Fibroblast of lung (primary cell): ENCODE data around the gene POLR1A. TPM values are rescaled to one million over a fixed set of nuclear protein-coding genes. Genes with fewer than 3 reads are reported as not detected.

Source experiments
- DNase-seq, 2 donors: peaks; one replicate each; pipeline versions ENCODE4 v3.0.0 to v3.0.0-alpha.2; 2010; ENCODE audit warnings: low read depth in 2 of 2
- H2AFZ ChIP-seq: 2 replicates; pipeline ENCODE4 v1.5.1; 2012; ENCODE audit warnings: low read length, control low read depth, inconsistent platforms
- H3K27ac ChIP-seq: 2 replicates; pipeline ENCODE4 v1.5.1; 2011; ENCODE audit warnings: low read length, control low read depth; ENCODE audit not compliant: insufficient read depth
- H3K27me3 ChIP-seq: 2 replicates; pipeline ENCODE4 v1.5.1; 2011; ENCODE audit warnings: mild to moderate bottlenecking, low read length; ENCODE audit not compliant: control insufficient read depth, insufficient read depth
- H3K36me3 ChIP-seq: 2 replicates; pipeline ENCODE4 v1.5.1; 2011; ENCODE audit warnings: low read length; ENCODE audit not compliant: control insufficient read depth, insufficient read depth
- H3K4me1 ChIP-seq: 2 replicates; pipeline ENCODE4 v1.5.1; 2011; ENCODE audit warnings: low read length; ENCODE audit not compliant: control insufficient read depth, insufficient read depth; ENCODE audit errors: extremely low read depth
- H3K4me2 ChIP-seq: 2 replicates; pipeline ENCODE4 v1.5.1; 2011; ENCODE audit warnings: low read length, control low read depth; ENCODE audit not compliant: insufficient read depth; ENCODE audit errors: extremely low read depth
- H3K4me3 ChIP-seq, 4 experiments: fragments of 200-600 bp in 1 of 4; sonication (generic) in 1 of 4; replicated peaks in 1 of 4; 2 replicates each; pipeline ENCODE4 v1.5.1; 2011 to 2016; ENCODE audit warnings: low read length in 4 of 4, low read depth in 3 of 4, mild to moderate bottlenecking in 3 of 4, control low read depth in 2 of 4, inconsistent platforms in 1 of 4, mixed read lengths in 1 of 4; ENCODE audit not compliant: insufficient read depth in 1 of 4; ENCODE audit errors: control extremely low read depth in 1 of 4
- H3K79me2 ChIP-seq: 2 replicates; pipeline ENCODE4 v1.5.1; 2012; ENCODE audit warnings: mild to moderate bottlenecking, low read length, inconsistent platforms; ENCODE audit not compliant: control insufficient read depth, insufficient read depth
- H3K9ac ChIP-seq: 2 replicates; pipeline ENCODE4 v1.5.1; 2011; ENCODE audit warnings: mild to moderate bottlenecking, low read length, control low read depth; ENCODE audit not compliant: insufficient read depth
- H3K9me3 ChIP-seq: 2 replicates; pipeline ENCODE4 v1.5.1; 2012; ENCODE audit warnings: low read depth, low read length; ENCODE audit not compliant: control insufficient read depth, insufficient read depth
- H4K20me1 ChIP-seq: 2 replicates; pipeline ENCODE4 v1.5.1; 2011; ENCODE audit warnings: low read length; ENCODE audit not compliant: control insufficient read depth, insufficient read depth; ENCODE audit errors: extremely low read depth
- EZH2 ChIP-seq: IDR thresholded peaks from 2 replicates; pipeline ENCODE4 v1.5.1; 2012; ENCODE audit warnings: low read length, control low read depth, mild to moderate bottlenecking; ENCODE audit errors: missing control alignments
- polyA plus RNA-seq, 2 donors: library from polyadenylated mRNA; depleted of rRNA in 1 of 2; stranded (reverse) in 1 of 2; unstranded in 1 of 2; fragments of >200 nt; gene quantifications; 2 replicates each; pipeline ENCODE4 v1.2.1, GENCODE V29; 2011 to 2012; ENCODE audit warnings: missing spikeins in 1 of 2
- total RNA-seq: library from RNA; depleted of rRNA; stranded (reverse); fragments of >200 nt; gene quantifications from 2 replicates; pipeline ENCODE4 v1.2.1, GENCODE V29; 2014
- TF ChIP-seq, protein P1 (sequence below), 2 donors: IDR thresholded peaks in 1 of 2; conservative IDR thresholded peaks in 1 of 2; 1 replicate in 1 of 2; 2 replicates in 1 of 2; pipeline ENCODE4 v1.5.1; 2011 to 2012; ENCODE audit warnings: low read length in 2 of 2, control low read depth in 1 of 2, inconsistent platforms in 1 of 2, low read depth in 1 of 2, mild to moderate bottlenecking in 1 of 2

The POLR1A gene
- total and polyA plus RNA-seq, 2 donors (not counting 1 experiment from before 2014, with no cell fraction given), result 9.4 to 9.9 TPM

DNA sequence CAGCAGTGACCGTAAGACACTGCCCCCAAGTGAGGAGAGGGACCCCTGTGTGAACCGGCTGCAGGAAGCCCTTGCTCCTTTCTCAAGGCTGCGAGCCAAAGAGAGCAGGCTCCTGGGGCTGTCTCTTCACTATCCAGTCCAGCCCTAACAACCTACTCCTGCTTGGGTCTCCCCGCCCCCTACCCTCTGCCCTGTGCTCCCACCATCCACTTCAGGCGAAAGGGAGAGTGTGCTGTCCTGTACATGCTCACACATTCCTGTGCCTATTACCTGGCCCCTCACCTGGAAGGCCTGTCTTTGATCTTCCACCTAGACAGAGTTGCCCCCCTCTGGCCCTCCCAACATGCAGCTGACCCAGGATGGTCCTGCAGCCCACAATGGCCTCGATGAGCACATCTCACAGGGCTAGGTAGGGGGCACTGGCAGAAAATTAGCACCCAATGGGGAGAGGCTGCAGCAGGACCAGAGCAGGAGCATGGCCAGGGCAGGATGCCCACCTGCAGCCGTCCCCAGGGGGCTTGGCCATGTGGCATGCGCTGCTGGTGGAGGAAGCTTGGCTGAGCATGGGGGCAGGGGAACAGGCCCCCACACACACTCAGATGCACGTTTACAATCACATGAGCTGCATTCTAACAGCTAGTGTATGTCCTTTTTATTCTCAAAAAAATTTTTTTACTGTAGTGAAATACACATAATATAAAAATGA lies 93.5 kb downstream of the POLR1A start:
- Histone ChIP-seq H3K27ac (no peak overlapping the region), H3K9ac (no peak overlapping the region), H3K27me3 (no peaks in the 10 kb centered on the region), H3K4me3 (no peak overlapping the region), H3K4me1 (no peaks in the 10 kb centered on the region), H2AFZ (no peak overlapping the region), H3K4me2 (no peak overlapping the region), H3K36me3 (no peaks in the 10 kb centered on the region), H3K9me3 (no peaks in the 10 kb centered on the region), H3K79me2 (no peaks in the 10 kb centered on the region), H4K20me1 (no peaks in the 10 kb centered on the region)
- TF ChIP-seq, protein P1, sequence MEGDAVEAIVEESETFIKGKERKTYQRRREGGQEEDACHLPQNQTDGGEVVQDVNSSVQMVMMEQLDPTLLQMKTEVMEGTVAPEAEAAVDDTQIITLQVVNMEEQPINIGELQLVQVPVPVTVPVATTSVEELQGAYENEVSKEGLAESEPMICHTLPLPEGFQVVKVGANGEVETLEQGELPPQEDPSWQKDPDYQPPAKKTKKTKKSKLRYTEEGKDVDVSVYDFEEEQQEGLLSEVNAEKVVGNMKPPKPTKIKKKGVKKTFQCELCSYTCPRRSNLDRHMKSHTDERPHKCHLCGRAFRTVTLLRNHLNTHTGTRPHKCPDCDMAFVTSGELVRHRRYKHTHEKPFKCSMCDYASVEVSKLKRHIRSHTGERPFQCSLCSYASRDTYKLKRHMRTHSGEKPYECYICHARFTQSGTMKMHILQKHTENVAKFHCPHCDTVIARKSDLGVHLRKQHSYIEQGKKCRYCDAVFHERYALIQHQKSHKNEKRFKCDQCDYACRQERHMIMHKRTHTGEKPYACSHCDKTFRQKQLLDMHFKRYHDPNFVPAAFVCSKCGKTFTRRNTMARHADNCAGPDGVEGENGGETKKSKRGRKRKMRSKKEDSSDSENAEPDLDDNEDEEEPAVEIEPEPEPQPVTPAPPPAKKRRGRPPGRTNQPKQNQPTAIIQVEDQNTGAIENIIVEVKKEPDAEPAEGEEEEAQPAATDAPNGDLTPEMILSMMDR (conservative IDR thresholded peaks at IDR 0.05 in 1 of 2, IDR thresholded peaks at IDR 0.05 in 1 of 2; ENCODE audit: low read depth in 1 of 2, low read length in 2 of 2), result no peak
- TF ChIP-seq EZH2, result no peak
- no peak for DNase-seq

DNA sequence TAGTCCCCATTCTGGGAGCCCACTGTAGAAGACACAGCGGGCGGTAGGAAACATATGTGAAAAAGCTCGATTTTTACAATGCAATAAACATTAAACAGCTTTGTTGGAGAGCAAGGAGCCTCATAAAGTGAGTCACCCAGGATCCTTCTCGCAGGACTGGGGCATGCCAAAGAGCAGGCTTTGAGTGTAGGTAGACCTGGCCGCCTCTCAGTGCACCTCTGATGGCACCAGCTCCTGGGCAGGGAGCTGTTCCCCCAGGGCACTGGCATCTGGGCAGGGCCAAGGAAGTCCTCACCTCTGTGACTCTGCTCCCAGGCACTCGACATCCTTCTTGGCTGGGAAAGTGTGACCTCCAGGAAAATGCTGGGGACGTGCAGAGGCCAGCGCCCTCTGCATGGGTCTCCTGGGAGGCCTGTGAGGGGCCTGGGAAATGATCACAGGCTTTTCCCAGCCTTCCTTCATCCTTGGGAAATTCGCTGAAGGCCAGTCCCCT lies 94.2 kb downstream of the POLR1A start:
- Histone ChIP-seq H3K4me3 (no peak overlapping the region), H3K79me2 (no peaks in the 10 kb centered on the region), H3K4me1 (no peaks in the 10 kb centered on the region), H3K9ac (no peak overlapping the region), H3K9me3 (no peaks in the 10 kb centered on the region), H3K27me3 (no peaks in the 10 kb centered on the region), H3K4me2 (no peak overlapping the region), H2AFZ (no peak overlapping the region), H4K20me1 (no peaks in the 10 kb centered on the region), H3K36me3 (no peaks in the 10 kb centered on the region), H3K27ac (no peak overlapping the region)
- no peak for DNase-seq
- TF ChIP-seq, protein P1 (conservative IDR thresholded peaks at IDR 0.05 in 1 of 2, IDR thresholded peaks at IDR 0.05 in 1 of 2; ENCODE audit: low read depth in 1 of 2, low read length in 2 of 2), result no peak
- no peak for TF ChIP-seq EZH2

DNA sequence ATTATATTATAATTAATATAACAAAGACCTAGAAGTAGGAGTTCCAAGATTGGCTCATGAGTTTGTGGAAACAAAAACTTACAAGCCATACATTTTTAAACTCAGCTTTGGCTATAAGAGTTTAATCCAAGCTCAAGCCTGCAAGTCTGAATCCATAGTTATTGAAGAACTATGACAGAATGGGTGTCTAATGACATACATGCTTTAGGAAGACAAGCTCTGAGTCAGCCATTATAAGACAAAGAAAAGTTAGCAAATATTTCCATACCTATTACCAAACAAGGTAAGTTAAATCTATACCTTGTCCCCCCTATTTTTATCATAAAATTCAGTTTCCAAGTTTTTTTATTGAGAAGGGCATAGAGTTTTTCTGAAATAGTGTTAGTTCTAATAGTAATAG lies 95.6 kb downstream of the POLR1A start:
- Histone ChIP-seq H3K79me2 (no peaks in the 10 kb centered on the region), H3K9me3 (no peaks in the 10 kb centered on the region), H3K36me3 (no peaks in the 10 kb centered on the region), H3K4me2 (no peak overlapping the region), H3K9ac (no peak overlapping the region), H3K4me3 (no peak overlapping the region), H3K27me3 (no peaks in the 10 kb centered on the region), H3K27ac (no peak overlapping the region), H2AFZ (no peak overlapping the region), H4K20me1 (no peaks in the 10 kb centered on the region), H3K4me1 (no peaks in the 10 kb centered on the region)
- TF ChIP-seq, protein P1 (conservative IDR thresholded peaks at IDR 0.05 in 1 of 2, IDR thresholded peaks at IDR 0.05 in 1 of 2; ENCODE audit: low read depth in 1 of 2, low read length in 2 of 2), result no peak
- no peak for TF ChIP-seq EZH2
- DNase-seq, result no peak
